Activated CD8-positive, alpha-beta memory T cell treated with anti-CD3 and anti-CD28 coated beads, Interleukin-2, amount 50 U/mL, for 4 hours (primary cell): ENCODE measurements around the gene RGCC.

Experiments used
- DNase-seq: peaks from one replicate; pipeline ENCODE4 v3.0.0-alpha.2; 2020

RGCC gene

DNA sequence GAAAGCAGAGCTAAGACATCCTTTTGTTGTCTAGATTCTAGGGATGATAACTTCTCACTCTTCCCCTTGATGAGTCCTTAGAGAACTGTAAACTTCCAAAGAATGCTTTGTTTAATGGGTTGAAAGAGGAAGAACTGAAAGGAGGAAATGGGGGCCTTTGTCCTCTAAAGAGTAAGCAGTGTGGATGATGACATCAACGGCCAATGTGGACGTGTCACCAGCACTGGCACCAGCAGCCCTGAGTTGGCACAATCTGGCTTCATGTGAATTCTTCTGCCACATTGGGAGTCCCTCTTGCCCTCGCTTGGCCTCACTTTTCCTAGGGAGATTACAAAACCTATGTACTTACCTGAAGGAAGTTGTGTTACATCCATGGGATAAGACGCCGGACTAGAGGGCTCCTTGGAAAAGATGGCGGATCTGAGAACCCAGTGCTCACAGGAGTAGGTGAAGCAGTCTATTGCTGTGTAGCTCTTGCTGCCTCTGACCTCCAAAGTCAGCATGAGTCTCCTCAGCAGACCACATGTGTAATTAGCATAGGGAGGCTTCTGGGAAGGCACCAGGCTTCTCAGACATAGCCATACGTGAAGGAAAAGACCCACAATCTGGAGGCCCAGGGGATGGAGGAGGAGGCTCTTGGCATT, 62.8 kb downstream of the RGCC start:
- DNase-seq, result no peak
